ENCODE results near the gene APBB2.

The APBB2 gene

GRCh38 chr4:40875507-40876150, 338.7 kb downstream of the APBB2 start:
- no peaks in the 10 kb centered on the region for H3K4me1 Mint-ChIP-seq (ENCODE audit: low read depth)
- no peak overlapping the region for H3K27ac Mint-ChIP-seq
- H3K4me3 Mint-ChIP-seq: no peak overlapping the region
- no peaks in the 10 kb centered on the region for H3K36me3 Mint-ChIP-seq (ENCODE audit: low read depth)
- DNase-seq (ENCODE audit: low spot score): no peak
- no peaks in the 10 kb centered on the region for H3K9me3 Mint-ChIP-seq
- peaks cover 19% of the 10 kb centered on the region for H3K27me3 Mint-ChIP-seq (ENCODE audit: low read depth)

- Mint-ChIP-seq H3K27ac (no peak overlapping the region), H3K27me3 (ENCODE audit: low read depth) (peaks cover 19% of the 10 kb centered on the region), H3K4me1 (ENCODE audit: low read depth) (no peaks in the 10 kb centered on the region), H3K4me3 (no peak overlapping the region), H3K9me3 (no peaks in the 10 kb centered on the region), H3K36me3 (ENCODE audit: low read depth) (no peaks in the 10 kb centered on the region)
- DNase-seq (ENCODE audit: low spot score): no peak
Measured at GRCh38 chr4:40874901-40875300, 339.4 kb downstream of the APBB2 start.

GRCh38 chr4:40874331-40874730, 340.0 kb downstream of the APBB2 start:
- Mint-ChIP-seq H3K27ac (no peak overlapping the region), H3K9me3 (no peaks in the 10 kb centered on the region), H3K36me3 (ENCODE audit: low read depth) (no peaks in the 10 kb centered on the region), H3K4me3 (no peak overlapping the region), H3K4me1 (ENCODE audit: low read depth) (no peaks in the 10 kb centered on the region), H3K27me3 (ENCODE audit: low read depth) (peaks cover 19% of the 10 kb centered on the region)
- no peak for DNase-seq (ENCODE audit: low spot score)

- no peak for DNase-seq (ENCODE audit: low spot score)
- H3K4me3 Mint-ChIP-seq: no peak overlapping the region
- no peaks in the 10 kb centered on the region for H3K9me3 Mint-ChIP-seq
- H3K27ac Mint-ChIP-seq: no peak overlapping the region
- no peaks in the 10 kb centered on the region for H3K36me3 Mint-ChIP-seq (ENCODE audit: low read depth)
- no peaks in the 10 kb centered on the region for H3K4me1 Mint-ChIP-seq (ENCODE audit: low read depth)
- peaks cover 15% of the 10 kb centered on the region for H3K27me3 Mint-ChIP-seq (ENCODE audit: low read depth)
Measured at GRCh38 chr4:40871695-40872250, 342.6 kb downstream of the APBB2 start.

- H3K27ac Mint-ChIP-seq: no peak overlapping the region
- no peaks in the 10 kb centered on the region for H3K4me1 Mint-ChIP-seq (ENCODE audit: low read depth)
- H3K27me3 Mint-ChIP-seq (ENCODE audit: low read depth): peaks cover 15% of the 10 kb centered on the region
- DNase-seq (ENCODE audit: low spot score): no peak
- no peaks in the 10 kb centered on the region for H3K9me3 Mint-ChIP-seq
- H3K4me3 Mint-ChIP-seq: no peak overlapping the region
- H3K36me3 Mint-ChIP-seq (ENCODE audit: low read depth): no peaks in the 10 kb centered on the region
Measured at GRCh38 chr4:40870150-40870549, 344.2 kb downstream of the APBB2 start.

- no peaks in the 10 kb centered on the region for H3K9me3 Mint-ChIP-seq
- no peak overlapping the region for H3K4me3 Mint-ChIP-seq
- no peak overlapping the region for H3K27ac Mint-ChIP-seq
- no peak for DNase-seq (ENCODE audit: low spot score)
- H3K27me3 Mint-ChIP-seq (ENCODE audit: low read depth): peaks cover 6% of the 10 kb centered on the region
- H3K36me3 Mint-ChIP-seq (ENCODE audit: low read depth): no peaks in the 10 kb centered on the region
- no peaks in the 10 kb centered on the region for H3K4me1 Mint-ChIP-seq (ENCODE audit: low read depth)
Measured at GRCh38 chr4:40865696-40866095, 348.6 kb downstream of the APBB2 start.

- peaks cover 12% of the 10 kb centered on the region for H3K27me3 Mint-ChIP-seq (ENCODE audit: low read depth)
- H3K4me1 Mint-ChIP-seq (ENCODE audit: low read depth): no peaks in the 10 kb centered on the region
Measured at GRCh38 chr4:40864531-40864930, 349.8 kb downstream of the APBB2 start.

GRCh38 chr4:40858962-40859361, 355.4 kb downstream of the APBB2 start:
- no peaks in the 10 kb centered on the region for H3K9me3 Mint-ChIP-seq
- no peak overlapping the region for H3K4me3 Mint-ChIP-seq
- H3K27ac Mint-ChIP-seq: no peak overlapping the region
- no peak for DNase-seq (ENCODE audit: low spot score)
- H3K27me3 Mint-ChIP-seq (ENCODE audit: low read depth): peaks cover 52% of the 10 kb centered on the region
- H3K36me3 Mint-ChIP-seq (ENCODE audit: low read depth): no peaks in the 10 kb centered on the region
- peaks cover 11% of the 10 kb centered on the region for H3K4me1 Mint-ChIP-seq (ENCODE audit: low read depth)

More at GRCh38 chr4:40864531-40864930, 349.8 kb downstream of the APBB2 start:
- Mint-ChIP-seq H3K4me3 (no peak overlapping the region), H3K36me3 (ENCODE audit: low read depth) (no peaks in the 10 kb centered on the region), H3K27ac (no peak overlapping the region), H3K9me3 (no peaks in the 10 kb centered on the region)
- DNase-seq (ENCODE audit: low spot score): no peak

GRCh38 chr4:40857956-40858355, 356.4 kb downstream of the APBB2 start:
- no peak overlapping the region for H3K27ac Mint-ChIP-seq
- H3K27me3 Mint-ChIP-seq (ENCODE audit: low read depth): peaks cover 57% of the 10 kb centered on the region
- H3K36me3 Mint-ChIP-seq (ENCODE audit: low read depth): no peaks in the 10 kb centered on the region
- H3K4me1 Mint-ChIP-seq (ENCODE audit: low read depth): peaks cover 11% of the 10 kb centered on the region
- H3K9me3 Mint-ChIP-seq: no peaks in the 10 kb centered on the region
- no peak overlapping the region for H3K4me3 Mint-ChIP-seq
- DNase-seq (ENCODE audit: low spot score): no peak

GRCh38 chr4:40856840-40857362, 357.4 kb downstream of the APBB2 start:
- peak overlapping the region; percentile 69 for H3K4me3 Mint-ChIP-seq
- no peak overlapping the region for H3K27ac Mint-ChIP-seq
- H3K9me3 Mint-ChIP-seq: no peaks in the 10 kb centered on the region

GRCh38 chr4:40856277-40856839, 358.0 kb downstream of the APBB2 start:
- Mint-ChIP-seq H3K4me1 (ENCODE audit: low read depth) (peaks cover 11% of the 10 kb centered on the region), H3K27me3 (ENCODE audit: low read depth) (peaks cover 58% of the 10 kb centered on the region), H3K4me3 (peak overlapping the region; percentile 69), H3K27ac (no peak overlapping the region), H3K36me3 (ENCODE audit: low read depth) (no peaks in the 10 kb centered on the region), H3K9me3 (no peaks in the 10 kb centered on the region)
- DNase-seq (ENCODE audit: low spot score): no peak

More at GRCh38 chr4:40856840-40857362, 357.4 kb downstream of the APBB2 start:
- Mint-ChIP-seq H3K4me1 (ENCODE audit: low read depth) (peaks cover 11% of the 10 kb centered on the region), H3K27me3 (ENCODE audit: low read depth) (peaks cover 58% of the 10 kb centered on the region), H3K36me3 (ENCODE audit: low read depth) (no peaks in the 10 kb centered on the region)
- peak; percentile 59 for DNase-seq (ENCODE audit: low spot score)

GRCh38 chr4:40850496-40850895, 363.8 kb downstream of the APBB2 start:
- Mint-ChIP-seq H3K36me3 (ENCODE audit: low read depth) (no peaks in the 10 kb centered on the region), H3K4me1 (ENCODE audit: low read depth) (no peaks in the 10 kb centered on the region), H3K9me3 (no peaks in the 10 kb centered on the region), H3K27ac (no peak overlapping the region), H3K27me3 (ENCODE audit: low read depth) (peaks cover 34% of the 10 kb centered on the region), H3K4me3 (no peak overlapping the region)
- no peak for DNase-seq (ENCODE audit: low spot score)

GRCh38 chr4:40848940-40849339, 365.4 kb downstream of the APBB2 start:
- Mint-ChIP-seq H3K27me3 (ENCODE audit: low read depth) (peaks cover 24% of the 10 kb centered on the region), H3K36me3 (ENCODE audit: low read depth) (no peaks in the 10 kb centered on the region), H3K4me1 (ENCODE audit: low read depth) (no peaks in the 10 kb centered on the region), H3K4me3 (no peak overlapping the region), H3K9me3 (no peaks in the 10 kb centered on the region), H3K27ac (no peak overlapping the region)
- no peak for DNase-seq (ENCODE audit: low spot score)

GRCh38 chr4:40848251-40848650, 366.1 kb downstream of the APBB2 start:
- Mint-ChIP-seq H3K9me3 (no peaks in the 10 kb centered on the region), H3K27ac (no peak overlapping the region), H3K4me3 (no peak overlapping the region), H3K36me3 (ENCODE audit: low read depth) (no peaks in the 10 kb centered on the region), H3K27me3 (ENCODE audit: low read depth) (peaks cover 21% of the 10 kb centered on the region), H3K4me1 (ENCODE audit: low read depth) (no peaks in the 10 kb centered on the region)
- DNase-seq (ENCODE audit: low spot score): no peak
